ENCODE measurements around the gene CHCHD5.
"Not testable (repeated sequence)": the region's sequence is repeated elsewhere in the genome, so short reads cannot be mapped to it uniquely, and the experiment has no call there.

The CHCHD5 gene

GRCh38 chr2:112614201-112614840, 29.9 kb downstream of the CHCHD5 start:
- no peak for DNase-seq (ENCODE audit: low read depth)
- H3K4me3 ChIP-seq (ENCODE audit: low read depth, low read length), result no peak overlapping the region

GRCh38 chr2:112615051-112615450, 30.6 kb downstream of the CHCHD5 start:
- DNase-seq (ENCODE audit: low read depth), result no peak
- no peak overlapping the region for H3K4me3 ChIP-seq (ENCODE audit: low read depth, low read length)
- TF ChIP-seq CTCF (IDR thresholded peaks at IDR 0.05; ENCODE audit: control insufficient read depth, extremely low read depth, insufficient read depth), result no peak

More at GRCh38 chr2:112614201-112614840, 29.9 kb downstream of the CHCHD5 start:
- no peak for TF ChIP-seq CTCF (IDR thresholded peaks at IDR 0.05; ENCODE audit: control insufficient read depth, extremely low read depth, insufficient read depth)

GRCh38 chr2:112615798-112616197, 31.4 kb downstream of the CHCHD5 start:
- DNase-seq (ENCODE audit: low read depth); H3K4me3 ChIP-seq (ENCODE audit: low read depth, low read length): not testable (repeated sequence)

GRCh38 chr2:112618383-112618782, 34.0 kb downstream of the CHCHD5 start:
- DNase-seq (ENCODE audit: low read depth), result no peak
- TF ChIP-seq CTCF (IDR thresholded peaks at IDR 0.05; ENCODE audit: control insufficient read depth, extremely low read depth, insufficient read depth), result no peak
- no peak overlapping the region for H3K4me3 ChIP-seq (ENCODE audit: low read depth, low read length)

- TF ChIP-seq CTCF (IDR thresholded peaks at IDR 0.05; ENCODE audit: control insufficient read depth, extremely low read depth, insufficient read depth), result no peak
- no peak overlapping the region for H3K4me3 ChIP-seq (ENCODE audit: low read depth, low read length)
- no peak for DNase-seq (ENCODE audit: low read depth)
Observed at GRCh38 chr2:112621790-112622527, 37.5 kb downstream of the CHCHD5 start.

- no peak for TF ChIP-seq CTCF (IDR thresholded peaks at IDR 0.05; ENCODE audit: control insufficient read depth, extremely low read depth, insufficient read depth)
- H3K4me3 ChIP-seq (ENCODE audit: low read depth, low read length), result no peak overlapping the region
- DNase-seq (ENCODE audit: low read depth), result no peak
Observed at GRCh38 chr2:112622528-112622849, 38.1 kb downstream of the CHCHD5 start.

- H3K4me3 ChIP-seq (ENCODE audit: low read depth, low read length), result no peak overlapping the region
- no peak for TF ChIP-seq CTCF (IDR thresholded peaks at IDR 0.05; ENCODE audit: control insufficient read depth, extremely low read depth, insufficient read depth)
- DNase-seq (ENCODE audit: low read depth), result no peak
Observed at GRCh38 chr2:112623913-112624777, 39.7 kb downstream of the CHCHD5 start.

Data from LNCaP clone FGC (cell line).